Fibroblast of pulmonary artery (primary cell): ENCODE results near the gene ZNF565.

ENCODE experiments used
- DNase-seq: peaks from one replicate; pipeline ENCODE4 v3.0.0-alpha.2; 2010; ENCODE audit warnings: low read depth
- H3K4me3 ChIP-seq: replicated peaks from 2 replicates; pipeline ENCODE4 v1.5.1; 2011; ENCODE audit warnings: low read depth, mild to moderate bottlenecking, control low read depth, low read length, moderate library complexity
- CTCF ChIP-seq: IDR thresholded peaks from 2 replicates; pipeline ENCODE4 v1.5.1; 2011; ENCODE audit warnings: mild to moderate bottlenecking, control low read depth, low read length, inconsistent platforms; ENCODE audit errors: missing control alignments

The ZNF565 gene

GRCh38 chr19:36160821-36161596, 53.5 kb downstream of the ZNF565 start:
- no peak for DNase-seq
- H3K4me3 ChIP-seq, result no peak overlapping the region
- TF ChIP-seq CTCF, result no peak

- no peak for TF ChIP-seq CTCF
- H3K4me3 ChIP-seq, result no peak overlapping the region
These were observed 61.3 kb downstream of the ZNF565 start for GRCh38 chr19:36153126-36153525.

GRCh38 chr19:36152352-36153091, 61.9 kb downstream of the ZNF565 start, which contains the start of gene COX7A1:
Gene COX7A1 (minus strand): TSS chr19:36152447. CDS start chr19:36152407, 40 bp downstream.
- DNase-seq, result peak; percentile 68
- no peak for TF ChIP-seq CTCF
- peak within 1 kb of the TSS; percentile 53 for H3K4me3 ChIP-seq

More at GRCh38 chr19:36153126-36153525, 61.3 kb downstream of the ZNF565 start:
- DNase-seq, result no peak

- H3K4me3 ChIP-seq, result peak overlapping the region; percentile 53
- no peak for DNase-seq
- no peak for TF ChIP-seq CTCF
These were observed 62.5 kb downstream of the ZNF565 start for GRCh38 chr19:36152019-36152351.

- H3K4me3 ChIP-seq, result peak overlapping the region; percentile 53
- TF ChIP-seq CTCF, result no peak
- DNase-seq, result peak; percentile 17
These were observed 63.1 kb downstream of the ZNF565 start for GRCh38 chr19:36151144-36152018.

GRCh38 chr19:36150586-36150985, 63.9 kb downstream of the ZNF565 start:
- H3K4me3 ChIP-seq, result no peak overlapping the region
- DNase-seq, result no peak
- TF ChIP-seq CTCF, result no peak
